Measurements from ENCODE around the gene SCGB3A1. TPM values are rescaled to one million over a fixed set of nuclear protein-coding genes. Genes with fewer than 3 reads are reported as not detected.
A peak's percentile ranks its signal among the peaks of the same experiment; 100 is the strongest.

Gene SCGB3A1
- total RNA-seq, 1 experiment from 2014 or later, result not detected

DNA sequence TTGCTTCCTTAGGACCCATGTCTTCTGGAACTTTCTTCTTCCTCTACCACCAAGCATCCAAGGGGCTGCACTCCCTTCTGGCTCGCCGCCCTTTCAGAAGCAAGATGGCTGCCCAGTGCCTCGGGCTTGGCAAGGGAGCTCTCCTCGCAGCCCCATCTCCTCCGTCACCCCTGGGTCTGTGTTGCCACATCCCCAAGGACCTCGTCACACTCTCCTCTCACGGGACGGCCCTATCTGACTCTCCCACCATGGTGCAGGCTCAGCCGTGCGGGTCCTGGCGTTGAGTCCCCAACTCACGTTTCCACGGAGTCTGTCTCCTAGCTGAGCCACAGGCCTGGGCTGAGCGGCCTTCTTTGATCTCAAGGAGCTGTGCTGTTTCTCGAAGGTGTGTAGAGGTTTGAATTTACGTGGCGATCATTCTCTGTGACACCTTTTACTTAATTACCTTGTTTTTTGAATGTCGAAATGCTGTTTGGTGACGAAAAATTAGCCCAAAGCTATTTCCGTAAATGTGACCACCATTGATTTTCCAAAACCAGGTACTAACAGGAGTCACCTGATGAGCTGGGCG lies 15.0 kb upstream of the SCGB3A1 start:
- no peak for DNase-seq (ENCODE audit: low spot score)

GRCh38 chr5:180605554-180606214 lies 14.4 kb upstream of the SCGB3A1 start:
- peak; percentile 78 for DNase-seq (ENCODE audit: low spot score)

GRCh38 chr5:180604271-180604670 lies 13.0 kb upstream of the SCGB3A1 start:
- no peak for DNase-seq (ENCODE audit: low spot score)

DNA sequence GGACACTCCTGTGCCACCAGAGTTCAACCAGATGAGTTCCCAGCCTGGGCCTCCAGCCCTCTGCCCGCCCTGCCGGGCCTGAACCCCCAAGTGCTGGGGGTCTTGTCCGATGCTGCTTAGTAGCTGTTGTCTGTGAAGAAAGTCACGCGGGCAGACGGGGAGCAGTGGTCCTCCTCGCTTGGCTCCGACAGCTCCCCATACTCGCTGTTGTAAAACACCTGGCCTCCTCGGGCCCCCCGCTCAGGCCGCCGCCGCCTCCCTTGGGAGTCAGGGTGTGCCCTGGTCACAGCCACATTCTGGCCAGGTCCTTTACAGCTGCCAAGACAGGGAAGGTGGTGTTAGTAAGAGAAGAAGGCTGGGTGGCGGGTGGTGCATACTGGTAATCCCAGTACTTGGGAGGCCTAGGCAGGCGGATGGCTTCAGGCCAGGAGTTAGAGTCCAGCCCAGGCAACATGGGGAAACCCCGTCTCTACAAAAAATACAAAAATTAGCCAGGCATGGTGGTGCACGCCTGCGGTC lies 11.8 kb upstream of the SCGB3A1 start:
- DNase-seq (ENCODE audit: low spot score), result no peak

GRCh38 chr5:180602481-180603075 lies 11.3 kb upstream of the SCGB3A1 start:
- no peak for DNase-seq (ENCODE audit: low spot score)

DNA sequence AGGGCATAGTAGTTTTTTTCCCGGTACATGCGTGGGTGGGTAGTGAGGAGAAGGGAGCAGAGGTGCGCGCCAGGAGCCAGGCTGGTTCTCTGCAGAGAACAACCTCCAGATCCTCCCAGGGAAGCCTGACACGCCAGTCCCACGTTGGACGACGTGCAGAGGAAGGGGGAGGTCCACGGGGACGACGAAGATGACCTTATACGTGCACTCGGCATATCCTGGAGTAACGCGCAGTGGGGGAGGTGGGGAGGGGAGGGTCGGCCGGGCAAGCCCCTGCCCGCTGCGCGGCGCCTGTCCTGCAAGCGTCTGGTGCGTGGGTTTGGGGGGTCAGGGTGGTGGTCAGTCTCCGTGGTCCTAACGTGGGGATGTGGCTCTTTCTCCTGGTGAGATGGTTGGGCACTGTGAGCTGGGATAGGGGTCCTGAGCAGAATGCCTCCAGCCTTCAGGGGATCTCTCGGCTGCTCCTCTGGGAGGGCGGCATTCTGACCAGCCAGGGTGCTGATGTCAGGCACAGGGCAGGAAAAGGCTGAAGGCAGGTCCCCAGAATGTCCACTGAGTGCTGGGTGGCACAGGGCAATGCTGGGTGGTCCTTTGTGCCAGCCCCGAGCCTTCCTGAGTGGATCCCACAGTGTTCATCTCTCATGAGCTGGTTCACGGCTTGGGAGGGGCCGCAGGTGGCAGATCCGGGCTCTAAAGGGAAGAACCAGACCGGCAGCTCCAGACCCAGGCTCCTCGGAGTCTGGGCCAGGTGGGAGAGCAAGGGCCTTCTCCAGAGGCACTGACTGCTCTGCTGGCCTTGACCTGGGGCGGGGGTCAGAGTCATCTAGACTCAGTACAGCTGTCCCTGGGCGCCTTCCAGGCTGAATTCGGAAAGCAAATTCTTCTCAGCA lies 10.5 kb upstream of the SCGB3A1 start:
- DNase-seq (ENCODE audit: low spot score), result no peak

DNA sequence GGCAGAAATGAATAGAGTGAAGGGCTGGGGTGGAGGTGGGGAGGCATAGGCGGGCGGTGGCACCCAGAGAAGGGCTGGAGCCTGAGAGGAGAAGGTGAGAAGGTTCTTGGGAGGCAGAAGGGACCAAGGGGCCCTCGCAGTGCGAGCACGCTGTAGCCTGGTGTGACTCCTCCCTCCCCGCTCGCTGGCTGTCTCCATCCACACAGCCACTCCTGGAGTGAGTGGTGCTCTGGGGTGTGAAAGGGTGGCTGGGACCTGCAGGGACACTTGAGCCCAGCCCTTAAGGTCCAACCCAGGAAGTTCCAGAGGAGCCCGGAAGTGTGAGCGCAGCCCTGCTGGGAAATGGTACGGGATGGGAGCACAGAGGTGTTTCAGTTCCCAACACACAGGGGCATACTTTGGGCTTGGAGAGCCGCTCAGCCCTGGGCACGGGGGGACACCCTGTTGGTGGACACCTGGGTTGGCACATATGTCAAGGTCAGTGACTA lies 9.3 kb upstream of the SCGB3A1 start:
- DNase-seq (ENCODE audit: low spot score), result no peak

DNA sequence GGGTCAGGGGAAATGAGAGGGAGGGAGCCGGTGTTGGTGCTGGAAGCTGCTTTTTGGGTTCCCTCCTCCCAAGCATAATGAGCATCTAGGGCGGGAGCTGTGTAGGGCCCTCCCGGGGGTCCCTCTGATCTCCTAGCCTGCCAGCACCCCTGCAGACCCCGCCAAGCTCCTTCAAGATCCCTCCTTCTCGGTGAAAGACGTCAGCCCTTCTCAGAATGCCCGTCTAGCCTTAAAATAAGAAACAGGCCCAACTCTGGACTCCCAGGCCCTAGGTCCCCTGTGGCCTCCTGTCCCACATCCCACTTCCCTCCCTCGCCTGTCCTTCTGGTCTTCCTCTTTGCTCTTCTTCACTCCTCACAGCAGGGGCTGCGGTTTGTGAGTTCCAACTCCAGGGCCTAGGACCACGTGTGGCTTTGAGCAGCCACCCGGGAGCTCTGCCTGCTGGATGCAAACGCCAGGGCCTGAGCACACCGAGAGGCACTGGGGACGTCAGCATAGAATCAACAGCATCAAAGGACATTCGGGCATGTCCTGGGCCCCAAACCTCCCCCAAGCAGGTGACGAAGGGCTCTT lies 8.8 kb upstream of the SCGB3A1 start:
- no peak for DNase-seq (ENCODE audit: low spot score)

GRCh38 chr5:180599590-180599914 lies 8.3 kb upstream of the SCGB3A1 start:
- DNase-seq (ENCODE audit: low spot score), result no peak

GRCh38 chr5:180598797-180599589 lies 7.7 kb upstream of the SCGB3A1 start:
- DNase-seq (ENCODE audit: low spot score), result no peak

- DNase-seq (ENCODE audit: low spot score), result no peak
These were observed 7.0 kb upstream of the SCGB3A1 start for GRCh38 chr5:180598316-180598701.

- peak; percentile 33 for DNase-seq (ENCODE audit: low spot score)
These were observed 5.5 kb upstream of the SCGB3A1 start for GRCh38 chr5:180596668-180597231.

- no peak for DNase-seq (ENCODE audit: low spot score)
These were observed 4.9 kb upstream of the SCGB3A1 start for GRCh38 chr5:180596115-180596667.

DNA sequence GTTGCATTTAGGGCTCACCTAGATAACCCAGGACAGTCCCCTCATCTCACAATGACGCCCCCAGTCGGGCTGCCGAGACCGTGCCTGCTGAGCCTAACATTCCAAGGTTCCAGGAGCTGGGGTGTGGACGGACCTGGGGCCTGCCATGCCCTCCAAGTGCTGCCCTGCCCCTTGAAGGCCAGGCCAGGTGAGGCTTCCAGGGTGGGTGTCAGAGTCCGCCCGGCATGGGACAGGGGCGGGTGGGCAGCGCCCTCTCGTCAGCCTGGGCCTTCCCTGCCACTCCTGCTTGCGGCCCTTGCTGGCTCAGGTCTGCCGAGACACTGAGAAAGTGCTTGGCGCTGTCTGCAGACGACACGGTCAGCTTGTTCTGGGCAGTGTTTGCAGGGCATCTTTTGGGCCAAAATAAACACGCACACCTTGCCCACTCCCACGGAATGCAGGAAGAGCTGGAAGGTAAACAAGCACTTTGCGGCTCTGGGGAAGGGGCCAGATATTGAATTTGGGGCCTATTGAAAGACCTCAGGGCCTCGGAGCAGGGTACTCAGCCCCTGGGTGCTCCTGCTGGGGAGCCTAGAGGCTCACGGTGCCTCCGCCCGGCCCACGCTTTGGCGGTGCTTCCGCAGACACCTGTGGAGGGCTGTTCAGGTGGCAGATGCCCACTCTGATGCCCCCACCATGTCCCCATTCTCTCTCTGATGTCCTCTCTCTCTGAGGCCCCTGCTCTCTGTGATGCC lies 4.2 kb upstream of the SCGB3A1 start:
- DNase-seq (ENCODE audit: low spot score), result no peak

DNA sequence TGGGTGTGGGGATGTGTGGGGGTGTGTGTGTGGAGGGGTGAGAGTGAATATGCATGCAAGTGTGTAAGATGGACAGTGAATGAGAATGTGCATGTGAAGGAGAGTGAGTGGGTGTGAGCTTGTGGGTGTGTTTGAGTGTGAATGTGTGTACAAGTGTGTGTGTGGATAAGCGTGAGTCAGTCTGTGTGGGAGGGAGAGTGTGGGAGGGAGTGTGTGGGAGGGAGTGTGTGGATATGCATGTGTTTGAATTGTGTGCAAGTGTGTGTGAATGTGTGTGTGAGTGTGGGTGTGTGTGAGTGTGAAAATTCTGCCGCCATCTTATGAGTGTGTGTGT lies 3.7 kb upstream of the SCGB3A1 start:
- no peak for DNase-seq (ENCODE audit: low spot score)

- DNase-seq (ENCODE audit: low spot score), result no peak
These were observed 3.2 kb upstream of the SCGB3A1 start for GRCh38 chr5:180594311-180595045.

- no peak for DNase-seq (ENCODE audit: low spot score)
These were observed 2.3 kb upstream of the SCGB3A1 start for GRCh38 chr5:180593446-180594206.

DNA sequence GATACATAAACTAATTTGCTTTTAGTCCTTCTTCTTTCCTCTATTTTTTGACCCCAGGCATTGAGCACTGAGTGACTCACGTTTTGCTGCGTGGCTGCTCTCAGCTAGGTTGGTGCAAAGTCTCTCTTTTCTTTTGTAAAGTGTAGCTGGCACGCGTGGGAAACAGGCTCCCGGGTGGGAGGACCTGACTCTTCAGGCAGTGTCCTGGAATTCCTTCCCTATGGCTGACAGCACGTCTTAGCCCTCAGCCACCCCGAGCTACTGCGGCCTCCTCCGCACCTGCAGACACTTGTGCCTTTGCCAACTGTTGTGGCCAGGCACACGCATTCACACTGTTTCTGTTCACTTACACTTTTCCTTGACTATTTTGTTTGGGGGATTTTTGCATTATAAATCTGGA lies 877 bp upstream of the SCGB3A1 start:
- DNase-seq (ENCODE audit: low spot score), result no peak
